Fibroblast of villous mesenchyme (primary cell): ENCODE measurements around the gene FBXO42. TPM values are rescaled to one million over a fixed set of nuclear protein-coding genes. Genes with fewer than 3 reads are reported as not detected.

Experiments
- DNase-seq: peaks from one replicate; pipeline ENCODE4 v3.0.0-alpha.2; 2010; ENCODE audit warnings: low read depth
- H3K4me3 ChIP-seq: 2 replicates; pipeline ENCODE4 v1.5.1; 2011; ENCODE audit warnings: low read depth, mild to moderate bottlenecking, low read length
- CTCF ChIP-seq: IDR thresholded peaks from 2 replicates; pipeline ENCODE4 v1.5.1; 2012; ENCODE audit warnings: low read depth, mild to moderate bottlenecking, low read length; ENCODE audit not compliant: insufficient read depth
- total RNA-seq: library from RNA; depleted of rRNA; stranded (reverse); fragments of >200 nt; gene quantifications from 2 replicates; pipeline ENCODE4 v1.2.3, GENCODE V29; 2012

FBXO42 gene
- total RNA-seq, 1 donor = 16.0 TPM

DNA sequence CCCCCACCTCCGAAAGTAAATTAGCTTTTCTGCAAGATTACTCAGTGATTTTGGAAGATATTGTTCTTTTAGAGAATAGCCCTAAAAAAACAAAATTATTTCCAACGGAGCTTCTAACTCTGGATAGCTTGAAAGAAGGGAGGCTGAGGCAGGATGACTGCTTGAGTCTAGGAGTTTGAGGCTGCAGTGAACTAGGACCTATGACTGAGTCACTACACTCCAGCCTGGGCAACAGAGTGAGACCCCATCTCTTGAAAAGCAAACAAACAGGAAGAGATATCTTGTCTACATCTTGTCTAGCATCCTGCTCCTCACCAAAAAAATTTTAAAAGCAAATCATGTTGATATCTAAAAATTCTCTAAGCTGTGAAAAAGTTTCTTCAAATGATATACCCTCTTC, 73.1 kb downstream of the FBXO42 start:
- no peak for DNase-seq
- H3K4me3 ChIP-seq = no peak overlapping the region
- no peak for TF ChIP-seq CTCF

DNA sequence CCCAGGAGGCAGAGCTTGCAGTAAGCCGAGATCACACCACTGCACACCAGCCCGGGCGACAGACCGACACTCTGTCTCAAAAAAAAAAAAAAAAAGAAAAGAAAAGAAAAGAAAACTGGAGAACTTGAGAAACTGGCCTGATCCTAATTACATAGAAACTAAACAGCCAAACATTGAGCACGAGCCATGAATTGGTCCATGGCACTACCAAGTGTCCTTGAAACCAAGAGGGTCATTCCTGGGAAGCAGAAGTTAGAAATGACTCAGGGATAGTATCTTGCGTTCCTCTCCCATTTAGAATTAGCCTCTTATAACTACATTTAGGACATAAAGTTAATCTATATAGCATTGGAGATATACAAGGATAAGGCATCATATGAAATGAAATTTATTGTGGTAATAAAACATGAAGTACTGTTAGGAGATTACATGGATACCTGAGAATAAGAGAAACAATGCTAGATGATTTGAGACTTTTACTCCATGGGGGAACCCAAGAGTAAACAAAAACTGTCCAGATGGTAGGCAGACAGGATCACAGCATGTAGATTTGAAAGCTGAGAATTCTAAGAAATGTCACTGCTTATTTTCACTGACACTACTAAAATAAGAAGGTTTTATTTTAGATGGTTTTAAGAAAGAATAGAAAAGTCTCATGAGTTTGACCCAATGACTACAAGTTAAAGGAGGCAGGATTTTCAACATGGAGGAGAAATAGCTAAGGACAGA, 75.8 kb downstream of the FBXO42 start:
- TF ChIP-seq CTCF = no peak
- H3K4me3 ChIP-seq = no peak overlapping the region
- DNase-seq = peak; percentile 16

DNA sequence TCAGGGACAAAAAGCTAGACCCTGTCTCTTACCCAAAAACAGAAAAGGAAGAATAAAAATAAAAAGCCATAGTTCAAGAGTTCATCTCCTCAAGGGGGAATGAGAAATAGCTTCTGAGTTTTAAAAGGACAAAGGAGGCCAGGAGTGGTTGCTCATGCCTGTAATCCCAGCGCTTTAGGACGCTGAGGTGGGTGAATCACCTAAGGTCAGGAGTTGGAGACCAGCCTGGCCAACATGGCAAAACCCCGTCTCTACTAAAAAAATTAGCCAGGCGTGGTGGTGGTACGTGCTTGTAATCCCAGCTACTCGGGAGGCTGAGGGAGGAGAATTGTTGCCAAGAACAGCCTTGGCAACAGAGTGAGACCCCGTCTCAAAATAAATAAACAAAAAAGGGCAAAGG, 76.7 kb downstream of the FBXO42 start:
- TF ChIP-seq CTCF = no peak
- H3K4me3 ChIP-seq = no peak overlapping the region
- no peak for DNase-seq

DNA sequence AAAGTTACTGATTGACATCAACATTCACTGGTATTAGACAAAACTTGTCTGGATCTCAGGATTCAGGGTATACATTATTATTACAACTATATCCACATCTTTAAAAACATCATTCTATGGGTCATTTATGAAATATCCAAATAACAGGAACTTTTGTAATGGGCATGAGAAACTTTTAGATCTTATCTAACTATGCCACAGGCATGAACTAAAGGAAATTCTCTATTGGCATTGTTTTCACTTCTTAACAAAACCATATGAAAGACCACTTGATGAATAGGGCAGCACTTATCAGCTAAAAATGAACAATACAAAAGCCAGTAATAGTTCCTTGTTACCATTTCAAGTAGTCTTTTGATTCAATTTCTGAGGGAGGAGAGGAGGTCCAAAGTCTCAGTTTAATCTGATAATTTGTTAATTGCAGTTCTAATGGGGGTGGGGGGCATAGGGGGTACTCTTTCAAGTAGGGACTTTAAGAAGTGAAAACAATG, 84.5 kb downstream of the FBXO42 start:
- DNase-seq = no peak
- TF ChIP-seq CTCF = no peak
- H3K4me3 ChIP-seq = no peak overlapping the region

- H3K4me3 ChIP-seq = no peak overlapping the region
- peak; percentile 82 for DNase-seq
- no peak for TF ChIP-seq CTCF
Observed at GRCh38 chr1:16266411-16267118, 85.7 kb downstream of the FBXO42 start.

DNA sequence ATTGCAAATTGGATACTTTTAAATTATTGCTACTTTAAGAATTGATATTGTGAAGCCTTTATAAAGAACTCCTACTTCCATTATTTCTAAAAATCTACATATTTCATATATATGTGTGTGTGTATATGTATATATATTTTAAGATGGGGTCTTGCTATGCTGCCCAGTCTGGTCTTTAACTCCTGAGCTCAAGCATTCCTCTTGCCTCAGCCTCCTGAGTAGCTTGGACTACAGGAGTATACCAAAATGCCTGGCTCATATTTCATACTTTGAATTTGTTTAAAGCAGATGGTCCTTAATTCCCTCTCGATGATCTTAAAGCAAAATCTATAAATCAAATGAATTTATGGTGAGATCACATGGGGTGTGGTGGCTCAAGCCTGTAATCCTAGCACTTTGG, 90.2 kb downstream of the FBXO42 start:
- no peak for DNase-seq
- no peak for TF ChIP-seq CTCF
- H3K4me3 ChIP-seq = no peak overlapping the region
